Measurements from ENCODE around the gene PLXDC2. TPM values are rescaled to one million over a fixed set of nuclear protein-coding genes. Genes with fewer than 3 reads are reported as not detected.

PLXDC2 gene
- total and polyA plus RNA-seq, 11 donors: 3.4 to 36.4 (median 17.1) TPM

GRCh38 chr10:20005638-20006037 lies 189.4 kb downstream of the PLXDC2 start:
- H3K27ac ChIP-seq: peak overlapping the region in 3 of 12 donors; percentile 24 to 95 (median 58)
- TF ChIP-seq POLR2A (IDR thresholded peaks at IDR 0.05): no peak
- TF ChIP-seq, protein P1, sequence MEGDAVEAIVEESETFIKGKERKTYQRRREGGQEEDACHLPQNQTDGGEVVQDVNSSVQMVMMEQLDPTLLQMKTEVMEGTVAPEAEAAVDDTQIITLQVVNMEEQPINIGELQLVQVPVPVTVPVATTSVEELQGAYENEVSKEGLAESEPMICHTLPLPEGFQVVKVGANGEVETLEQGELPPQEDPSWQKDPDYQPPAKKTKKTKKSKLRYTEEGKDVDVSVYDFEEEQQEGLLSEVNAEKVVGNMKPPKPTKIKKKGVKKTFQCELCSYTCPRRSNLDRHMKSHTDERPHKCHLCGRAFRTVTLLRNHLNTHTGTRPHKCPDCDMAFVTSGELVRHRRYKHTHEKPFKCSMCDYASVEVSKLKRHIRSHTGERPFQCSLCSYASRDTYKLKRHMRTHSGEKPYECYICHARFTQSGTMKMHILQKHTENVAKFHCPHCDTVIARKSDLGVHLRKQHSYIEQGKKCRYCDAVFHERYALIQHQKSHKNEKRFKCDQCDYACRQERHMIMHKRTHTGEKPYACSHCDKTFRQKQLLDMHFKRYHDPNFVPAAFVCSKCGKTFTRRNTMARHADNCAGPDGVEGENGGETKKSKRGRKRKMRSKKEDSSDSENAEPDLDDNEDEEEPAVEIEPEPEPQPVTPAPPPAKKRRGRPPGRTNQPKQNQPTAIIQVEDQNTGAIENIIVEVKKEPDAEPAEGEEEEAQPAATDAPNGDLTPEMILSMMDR (IDR thresholded peaks at IDR 0.05): no peak
- H3K4me1 ChIP-seq: peaks cover 0 to 49% (median 27%) of the 10 kb centered on the region in 12 donors
- peaks cover 0 to 18% (median 0%) of the 10 kb centered on the region in 9 donors for H3K36me3 ChIP-seq
- ATAC-seq (no peak), DNase-seq (no peak)
- H3K4me3 ChIP-seq: no peak overlapping the region
- H3K27me3 ChIP-seq: no peaks in the 10 kb centered on the region
- H3K9me3 ChIP-seq: no peaks in the 10 kb centered on the region
- WGBS, 4 donors: 93 to 96% (median 94%) methylated on average over 8 of the region's 8 CpGs
- intact Hi-C loops (cut with DNase I): loop anchor here in 3 of 10 donors (10.0 kb wide), 3 partner anchors 51 to 191 kb away; partner anchors contain the start of gene PLXDC2 (in 1 of the 3)

- Histone ChIP-seq H3K36me3 (peaks cover 0 to 18% (median 0%) of the 10 kb centered on the region in 9 donors), H3K27me3 (no peaks in the 10 kb centered on the region), H3K9me3 (no peaks in the 10 kb centered on the region), H3K4me1 (peaks cover 0 to 49% (median 27%) of the 10 kb centered on the region in 12 donors), H3K4me3 (no peak overlapping the region), H3K27ac (peak overlapping the region in 2 of 12 donors; percentile 17 to 95)
- intact Hi-C loops (cut with DNase I): loop anchor here in 3 of 10 donors (10.0 kb wide), 3 partner anchors 52 to 192 kb away; partner anchors contain the start of gene PLXDC2 (in 1 of the 3)
- TF ChIP-seq, protein P1 (IDR thresholded peaks at IDR 0.05): no peak
- TF ChIP-seq POLR2A (IDR thresholded peaks at IDR 0.05): no peak
- ATAC-seq: no peak
- DNase-seq: no peak
- WGBS, 4 donors: 62 to 72% (median 68%) methylated on average over 4 of the region's 4 CpGs
Measured at GRCh38 chr10:20006169-20006870, 190.1 kb downstream of the PLXDC2 start.

GRCh38 chr10:20007426-20007825 lies 191.2 kb downstream of the PLXDC2 start:
- no peak for DNase-seq
- TF ChIP-seq, protein P1 (IDR thresholded peaks at IDR 0.05): no peak
- no peak for TF ChIP-seq POLR2A (IDR thresholded peaks at IDR 0.05)
- intact Hi-C loops (cut with DNase I): loop anchor here in 3 of 10 donors (10.0 kb wide), 3 partner anchors 53 to 193 kb away; partner anchors contain the start of gene PLXDC2 (in 1 of the 3)
- H3K4me3 ChIP-seq: no peak overlapping the region
- H3K27ac ChIP-seq: peak overlapping the region in 1 of 12 donors; percentile 33
- H3K9me3 ChIP-seq: no peaks in the 10 kb centered on the region
- no peaks in the 10 kb centered on the region for H3K27me3 ChIP-seq
- peaks cover 0 to 49% (median 27%) of the 10 kb centered on the region in 12 donors for H3K4me1 ChIP-seq
- peaks cover 0 to 8% (median 0%) of the 10 kb centered on the region in 9 donors for H3K36me3 ChIP-seq
- WGBS, 4 donors: 80 to 100% (median 91%) methylated on average over 1 of the region's 1 CpG
- no peak for ATAC-seq

- H3K27ac ChIP-seq: no peak overlapping the region
- DNase-seq (no peak), ATAC-seq (no peak)
- WGBS, 4 donors: 84 to 98% (median 95%) methylated on average over 1 to 2 of the region's 2 CpGs
- H3K27me3 ChIP-seq: no peaks in the 10 kb centered on the region
- no peak overlapping the region for H3K4me3 ChIP-seq
- H3K4me1 ChIP-seq: peaks cover 0 to 10% (median 0%) of the 10 kb centered on the region in 12 donors
- no peaks in the 10 kb centered on the region for H3K9me3 ChIP-seq
- H3K36me3 ChIP-seq: peaks cover 0 to 5% (median 0%) of the 10 kb centered on the region in 9 donors
- intact Hi-C loops (cut with DNase I): no loop called here
- no peak for TF ChIP-seq POLR2A (IDR thresholded peaks at IDR 0.05)
- TF ChIP-seq, protein P1 (IDR thresholded peaks at IDR 0.05): no peak
Measured at GRCh38 chr10:20013991-20014750, 197.9 kb downstream of the PLXDC2 start.

All from heart left ventricle (tissue), 16 donors.